HepG2 (cell line): ENCODE measurements around the gene SIAH2.

Source experiments
- HMG20A ChIP-seq: IDR thresholded peaks from 2 replicates; pipeline ENCODE4 v1.6.1; 2016; ENCODE audit warnings: borderline replicate concordance
- MEIS1 ChIP-seq: sonication (generic); formaldehyde crosslinking; IDR thresholded peaks from 2 replicates; pipeline ENCODE4 v1.9.0; 2021; ENCODE audit warnings: mild to moderate bottlenecking, missing genetic modification reagents, moderate library complexity, borderline replicate concordance
- POLR2A ChIP-seq, 2 experiments: IDR thresholded peaks; 2 replicates each; pipeline ENCODE4 v1.6.1; 2011; ENCODE audit warnings: low read depth in 2 of 2, low read length in 2 of 2, mild to moderate bottlenecking in 1 of 2, moderate library complexity in 1 of 2; ENCODE audit not compliant: insufficient read depth in 1 of 2
- SETDB1 ChIP-seq: sonication (generic); formaldehyde crosslinking; IDR thresholded peaks from 2 replicates; pipeline ENCODE4 v1.5.1; 2020; ENCODE audit warnings: missing genetic modification reagents, mild to moderate bottlenecking, borderline replicate concordance
- SP4 ChIP-seq: sonication (generic); formaldehyde crosslinking; IDR thresholded peaks from 2 replicates; pipeline ENCODE4 v1.8.1; 2023; ENCODE audit warnings: mild to moderate bottlenecking, missing genetic modification reagents
- ZNF891 ChIP-seq: sonication (generic); formaldehyde crosslinking; IDR thresholded peaks from 2 replicates; pipeline ENCODE4 v1.5.0; 2020; ENCODE audit warnings: mild to moderate bottlenecking, missing genetic modification reagents
- TF ChIP-seq, protein P1 (sequence below), 2 experiments: sonication (generic) in 1 of 2; formaldehyde crosslinking in 1 of 2; IDR thresholded peaks; 2 replicates each; pipeline versions ENCODE4 v1.4.0 to v1.6.1; 2016 to 2020; ENCODE audit warnings: borderline replicate concordance in 1 of 2, low read depth in 1 of 2, mild to moderate bottlenecking in 1 of 2, missing genetic modification reagents in 1 of 2

DNA sequence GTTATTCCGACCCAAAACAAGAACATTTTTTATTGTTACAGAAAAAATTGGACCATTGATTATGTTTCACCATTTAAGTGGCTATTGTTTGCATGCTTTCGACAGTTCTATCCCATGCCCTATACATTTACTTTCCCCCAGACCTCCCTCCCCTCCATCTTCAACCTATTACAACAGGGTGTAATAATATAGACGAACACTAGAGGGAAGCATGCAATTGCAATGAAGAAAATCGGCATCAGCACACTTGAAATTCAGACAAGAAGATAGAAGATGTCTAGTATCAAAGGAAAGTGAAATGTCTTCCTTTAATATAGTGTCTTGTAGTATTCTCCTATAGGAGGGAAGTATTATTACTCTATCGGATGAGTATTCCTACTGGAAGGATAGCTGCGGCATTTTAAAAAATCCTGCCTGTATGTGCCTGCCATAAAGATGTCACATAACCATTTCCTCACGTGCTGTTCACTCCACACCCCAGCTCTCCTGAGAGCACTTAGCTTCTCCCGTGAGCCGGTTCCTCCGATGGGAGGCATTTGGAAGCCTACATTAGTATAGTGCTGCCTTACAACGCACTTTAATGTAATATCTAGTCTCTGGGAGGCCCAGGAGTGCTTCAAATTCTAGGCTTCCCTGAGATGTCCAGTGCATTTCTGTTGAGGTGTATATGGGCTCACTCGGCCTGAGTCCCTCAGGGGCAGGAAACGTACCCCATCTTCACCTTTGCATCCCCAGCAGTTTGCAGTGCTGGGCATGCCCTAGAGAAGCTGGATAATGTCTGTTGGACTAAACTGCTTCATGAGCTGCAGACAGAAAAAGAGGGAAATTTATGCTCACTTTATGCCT is 41.5 kb downstream of the SIAH2 start:
- TF ChIP-seq POLR2A (IDR thresholded peaks at IDR 0.05; ENCODE audit: insufficient read depth in 1 of 2, low read depth in 2 of 2, low read length in 2 of 2) = no peak
- TF ChIP-seq SP4 (CRISPR knock-in tag) = no peak
- no peak; the same call in 1 of the 2 replicates for TF ChIP-seq HMG20A (CRISPR knock-in tag)
- TF ChIP-seq SETDB1 (CRISPR knock-in tag) = no peak
- no peak for TF ChIP-seq ZNF891
- TF ChIP-seq MEIS1 (CRISPR knock-in tag) = no peak
- TF ChIP-seq, protein P1, sequence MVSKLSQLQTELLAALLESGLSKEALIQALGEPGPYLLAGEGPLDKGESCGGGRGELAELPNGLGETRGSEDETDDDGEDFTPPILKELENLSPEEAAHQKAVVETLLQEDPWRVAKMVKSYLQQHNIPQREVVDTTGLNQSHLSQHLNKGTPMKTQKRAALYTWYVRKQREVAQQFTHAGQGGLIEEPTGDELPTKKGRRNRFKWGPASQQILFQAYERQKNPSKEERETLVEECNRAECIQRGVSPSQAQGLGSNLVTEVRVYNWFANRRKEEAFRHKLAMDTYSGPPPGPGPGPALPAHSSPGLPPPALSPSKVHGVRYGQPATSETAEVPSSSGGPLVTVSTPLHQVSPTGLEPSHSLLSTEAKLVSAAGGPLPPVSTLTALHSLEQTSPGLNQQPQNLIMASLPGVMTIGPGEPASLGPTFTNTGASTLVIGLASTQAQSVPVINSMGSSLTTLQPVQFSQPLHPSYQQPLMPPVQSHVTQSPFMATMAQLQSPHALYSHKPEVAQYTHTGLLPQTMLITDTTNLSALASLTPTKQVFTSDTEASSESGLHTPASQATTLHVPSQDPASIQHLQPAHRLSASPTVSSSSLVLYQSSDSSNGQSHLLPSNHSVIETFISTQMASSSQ (IDR thresholded peaks at IDR 0.05; ENCODE audit: low read depth) = no peak
- TF ChIP-seq, protein P1 (CRISPR knock-in tag; IDR thresholded peaks at IDR 0.05; ENCODE audit: borderline replicate concordance) = no peak
